Lower leg skin (tissue), 3 donors: Measurements from ENCODE around the gene ATAD3C.

Experiments
- POLR2A ChIP-seq, 2 donors: fragments of 450-650 bp; IDR thresholded peaks; one replicate each; pipeline ENCODE4 v1.6.1; 2016 to 2017; ENCODE audit warnings: antibody characterized with exemption in 2 of 2, mild to moderate bottlenecking in 1 of 2, moderate library complexity in 1 of 2
- TF ChIP-seq, protein P1 (sequence below), 3 donors: fragments of 450-650 bp; IDR thresholded peaks; one replicate each; pipeline ENCODE4 v1.5.1; 2016; ENCODE audit warnings: antibody characterized with exemption in 3 of 3, mild to moderate bottlenecking in 3 of 3, moderate library complexity in 2 of 3

DNA sequence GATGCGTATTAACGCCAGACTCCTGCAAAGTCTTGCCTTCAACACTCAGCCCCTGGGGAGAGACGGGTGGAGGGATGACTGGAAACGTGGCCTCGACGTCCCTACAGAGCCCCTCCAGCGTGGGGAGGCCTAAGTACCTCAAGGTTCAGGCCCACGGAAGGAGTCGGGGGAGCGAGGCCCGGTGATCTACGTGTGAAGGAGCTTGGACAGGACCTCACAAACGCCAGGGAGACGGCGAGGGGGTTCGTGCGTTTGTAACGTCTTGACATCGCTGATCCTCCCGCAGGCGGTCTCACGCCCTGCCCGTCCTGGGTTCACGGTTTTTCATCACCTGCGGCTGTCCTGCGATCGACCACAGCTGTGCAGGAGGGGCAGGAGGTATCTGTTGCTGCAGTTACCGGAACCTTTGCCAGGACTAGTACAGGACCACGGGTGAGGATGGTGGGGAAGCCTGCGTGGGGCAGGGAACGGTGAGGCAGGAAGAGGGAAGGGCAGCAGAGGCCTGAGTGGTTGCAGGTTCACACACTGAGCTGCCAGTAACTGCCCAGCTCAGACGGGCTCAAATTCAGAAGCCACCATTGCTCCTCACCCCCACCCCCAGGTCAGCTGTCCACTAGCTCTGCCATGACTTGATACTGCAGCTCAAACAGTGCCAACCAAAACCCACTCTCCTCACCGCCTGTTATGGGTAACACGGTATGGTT, 49.5 kb upstream of the ATAD3C start:
- no peak for TF ChIP-seq POLR2A (IDR thresholded peaks at IDR 0.05)
- TF ChIP-seq, protein P1, sequence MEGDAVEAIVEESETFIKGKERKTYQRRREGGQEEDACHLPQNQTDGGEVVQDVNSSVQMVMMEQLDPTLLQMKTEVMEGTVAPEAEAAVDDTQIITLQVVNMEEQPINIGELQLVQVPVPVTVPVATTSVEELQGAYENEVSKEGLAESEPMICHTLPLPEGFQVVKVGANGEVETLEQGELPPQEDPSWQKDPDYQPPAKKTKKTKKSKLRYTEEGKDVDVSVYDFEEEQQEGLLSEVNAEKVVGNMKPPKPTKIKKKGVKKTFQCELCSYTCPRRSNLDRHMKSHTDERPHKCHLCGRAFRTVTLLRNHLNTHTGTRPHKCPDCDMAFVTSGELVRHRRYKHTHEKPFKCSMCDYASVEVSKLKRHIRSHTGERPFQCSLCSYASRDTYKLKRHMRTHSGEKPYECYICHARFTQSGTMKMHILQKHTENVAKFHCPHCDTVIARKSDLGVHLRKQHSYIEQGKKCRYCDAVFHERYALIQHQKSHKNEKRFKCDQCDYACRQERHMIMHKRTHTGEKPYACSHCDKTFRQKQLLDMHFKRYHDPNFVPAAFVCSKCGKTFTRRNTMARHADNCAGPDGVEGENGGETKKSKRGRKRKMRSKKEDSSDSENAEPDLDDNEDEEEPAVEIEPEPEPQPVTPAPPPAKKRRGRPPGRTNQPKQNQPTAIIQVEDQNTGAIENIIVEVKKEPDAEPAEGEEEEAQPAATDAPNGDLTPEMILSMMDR (IDR thresholded peaks at IDR 0.05), result no peak
